ENCODE results near the gene UNC93B1. TPM values are rescaled to one million over a fixed set of nuclear protein-coding genes. Genes with fewer than 3 reads are reported as not detected.

The UNC93B1 gene
- total and polyA plus RNA-seq, 2 of the 13 experiments (the other 11 are each of a cell fraction or from before 2014, with no cell fraction given) = 8.8 to 18.9 TPM

DNA sequence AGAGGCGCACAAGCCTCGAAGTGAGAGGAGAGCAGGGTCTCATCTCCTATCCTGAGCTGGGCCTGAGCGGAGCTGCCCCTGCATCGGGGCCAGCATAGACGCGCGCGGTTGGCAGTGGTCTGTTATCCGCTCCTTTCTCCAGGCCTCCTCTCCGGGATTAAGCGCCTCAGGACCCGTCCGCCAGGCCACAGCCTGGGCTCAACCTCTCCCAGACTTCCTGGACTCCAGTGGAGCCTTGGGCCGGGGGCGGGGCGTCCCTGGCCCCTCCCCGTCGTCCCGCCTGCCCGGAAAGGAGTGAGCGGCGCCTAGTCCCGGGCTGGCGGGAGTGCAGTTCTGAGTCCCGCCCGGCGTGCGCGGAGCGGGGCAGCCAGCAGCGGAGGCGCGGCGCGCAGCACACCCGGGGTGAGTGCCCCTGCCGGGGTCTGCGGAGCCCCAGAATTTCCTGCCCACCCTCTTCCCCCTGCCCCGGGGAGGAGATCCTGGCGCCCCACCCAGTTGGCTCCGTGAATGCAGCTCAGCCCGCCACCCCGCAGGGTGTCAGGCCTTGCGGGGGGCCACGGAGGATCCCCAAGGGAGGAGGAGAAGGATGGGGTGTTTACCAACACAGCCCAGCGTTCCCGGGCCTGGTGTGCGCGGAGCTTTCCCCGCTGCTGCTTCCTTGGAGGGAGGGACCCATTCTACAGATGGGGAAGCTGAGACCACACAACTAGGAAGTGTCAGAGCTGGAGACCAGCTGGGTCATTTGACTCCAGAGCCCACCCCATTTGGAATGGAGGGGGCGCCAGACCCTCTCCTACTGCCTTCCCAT lies 35.0 kb upstream of the UNC93B1 start, which contains the start of gene TCIRG1 (continued):
- TF ChIP-seq ZNF142 (CRISPR knock-in tag; IDR thresholded peaks at IDR 0.05) = no peak
- TF ChIP-seq, protein P1, sequence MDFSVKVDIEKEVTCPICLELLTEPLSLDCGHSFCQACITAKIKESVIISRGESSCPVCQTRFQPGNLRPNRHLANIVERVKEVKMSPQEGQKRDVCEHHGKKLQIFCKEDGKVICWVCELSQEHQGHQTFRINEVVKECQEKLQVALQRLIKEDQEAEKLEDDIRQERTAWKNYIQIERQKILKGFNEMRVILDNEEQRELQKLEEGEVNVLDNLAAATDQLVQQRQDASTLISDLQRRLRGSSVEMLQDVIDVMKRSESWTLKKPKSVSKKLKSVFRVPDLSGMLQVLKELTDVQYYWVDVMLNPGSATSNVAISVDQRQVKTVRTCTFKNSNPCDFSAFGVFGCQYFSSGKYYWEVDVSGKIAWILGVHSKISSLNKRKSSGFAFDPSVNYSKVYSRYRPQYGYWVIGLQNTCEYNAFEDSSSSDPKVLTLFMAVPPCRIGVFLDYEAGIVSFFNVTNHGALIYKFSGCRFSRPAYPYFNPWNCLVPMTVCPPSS (IDR thresholded peaks at IDR 0.05) = no peak
- no peak for TF ChIP-seq SMC3 (IDR thresholded peaks at IDR 0.05; ENCODE audit: low read length)
- no peak for TF ChIP-seq NFIC (IDR thresholded peaks at IDR 0.05; ENCODE audit: low read length)
- TF ChIP-seq, protein P2, sequence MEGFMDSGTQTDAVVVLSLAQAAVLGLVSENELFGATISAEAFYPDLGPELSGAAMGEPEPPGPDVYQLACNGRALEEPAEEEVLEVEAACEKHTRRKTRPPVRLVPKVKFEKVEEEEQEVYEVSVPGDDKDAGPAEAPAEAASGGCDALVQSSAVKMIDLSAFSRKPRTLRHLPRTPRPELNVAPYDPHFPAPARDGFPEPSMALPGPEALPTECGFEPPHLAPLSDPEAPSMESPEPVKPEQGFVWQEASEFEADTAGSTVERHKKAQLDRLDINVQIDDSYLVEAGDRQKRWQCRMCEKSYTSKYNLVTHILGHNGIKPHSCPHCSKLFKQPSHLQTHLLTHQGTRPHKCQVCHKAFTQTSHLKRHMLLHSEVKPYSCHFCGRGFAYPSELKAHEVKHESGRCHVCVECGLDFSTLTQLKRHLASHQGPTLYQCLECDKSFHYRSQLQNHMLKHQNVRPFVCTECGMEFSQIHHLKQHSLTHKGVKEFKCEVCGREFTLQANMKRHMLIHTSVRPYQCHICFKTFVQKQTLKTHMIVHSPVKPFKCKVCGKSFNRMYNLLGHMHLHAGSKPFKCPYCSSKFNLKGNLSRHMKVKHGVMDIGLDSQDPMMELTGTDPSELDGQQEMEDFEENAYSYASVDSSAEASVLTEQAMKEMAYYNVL (CRISPR knock-in tag; IDR thresholded peaks at IDR 0.05; ENCODE audit: borderline replicate concordance) = 0 out of 2 replicates have a peak, but pooled peaks have one; percentile 1
- no peak for TF ChIP-seq ZUFSP (CRISPR knock-in tag; IDR thresholded peaks at IDR 0.05; ENCODE audit: borderline replicate concordance)
- no peak for TF ChIP-seq MEIS1 (CRISPR knock-in tag; IDR thresholded peaks at IDR 0.05; ENCODE audit: borderline replicate concordance)
- no peak for TF ChIP-seq NCOA1 (CRISPR knock-in tag; IDR thresholded peaks at IDR 0.05)
- no peak; the same call in 1 of the 2 replicates for TF ChIP-seq LBX2 (CRISPR knock-in tag; IDR thresholded peaks at IDR 0.05; ENCODE audit: borderline replicate concordance)
- TF ChIP-seq NFE2L1 (CRISPR knock-in tag; IDR thresholded peaks at IDR 0.05; ENCODE audit: borderline replicate concordance) = no peak
- TF ChIP-seq, protein P3, sequence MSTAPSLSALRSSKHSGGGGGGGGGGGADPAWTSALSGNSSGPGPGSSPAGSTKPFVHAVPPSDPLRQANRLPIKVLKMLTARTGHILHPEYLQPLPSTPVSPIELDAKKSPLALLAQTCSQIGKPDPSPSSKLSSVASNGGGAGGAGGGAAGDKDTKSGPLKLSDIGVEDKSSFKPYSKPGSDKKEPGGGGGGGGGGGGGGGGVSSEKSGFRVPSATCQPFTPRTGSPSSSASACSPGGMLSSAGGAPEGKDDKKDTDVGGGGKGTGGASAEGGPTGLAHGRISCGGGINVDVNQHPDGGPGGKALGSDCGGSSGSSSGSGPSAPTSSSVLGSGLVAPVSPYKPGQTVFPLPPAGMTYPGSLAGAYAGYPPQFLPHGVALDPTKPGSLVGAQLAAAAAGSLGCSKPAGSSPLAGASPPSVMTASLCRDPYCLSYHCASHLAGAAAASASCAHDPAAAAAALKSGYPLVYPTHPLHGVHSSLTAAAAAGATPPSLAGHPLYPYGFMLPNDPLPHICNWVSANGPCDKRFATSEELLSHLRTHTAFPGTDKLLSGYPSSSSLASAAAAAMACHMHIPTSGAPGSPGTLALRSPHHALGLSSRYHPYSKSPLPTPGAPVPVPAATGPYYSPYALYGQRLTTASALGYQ (CRISPR knock-in tag; IDR thresholded peaks at IDR 0.05) = no peak; the same call in 1 of the 2 replicates
- TF ChIP-seq CEBPG (CRISPR knock-in tag; IDR thresholded peaks at IDR 0.05) = no peak
- TF ChIP-seq SPEN (CRISPR knock-in tag; IDR thresholded peaks at IDR 0.05; ENCODE audit: low read depth) = no peak
